GM12864 (cell line): Measurements from ENCODE around the gene MPL.
"Not testable (repeated sequence)": the region's sequence is repeated elsewhere in the genome, so short reads cannot be mapped to it uniquely, and the experiment has no call there.

ENCODE experiments used
- DNase-seq: peaks from one replicate; pipeline ENCODE4 v3.0.0-alpha.2; 2011; ENCODE audit warnings: low read depth
- H3K4me3 ChIP-seq: 2 replicates; pipeline ENCODE4 v1.5.1; 2011; ENCODE audit warnings: mild to moderate bottlenecking, low read depth, low read length, control low read depth
- CTCF ChIP-seq: IDR thresholded peaks from 2 replicates; pipeline ENCODE4 v1.5.1; 2011; ENCODE audit warnings: low read depth, mild to moderate bottlenecking, moderate library complexity, low read length, control low read depth, inconsistent platforms; ENCODE audit errors: missing control alignments

The MPL gene

GRCh38 chr1:43396059-43396458 lies 58.4 kb downstream of the MPL start:
- no peak for TF ChIP-seq CTCF
- H3K4me3 ChIP-seq: no peak overlapping the region
- DNase-seq: no peak

GRCh38 chr1:43398227-43398626 lies 60.6 kb downstream of the MPL start:
- no peak for DNase-seq
- no peak overlapping the region for H3K4me3 ChIP-seq
- TF ChIP-seq CTCF: no peak

GRCh38 chr1:43400441-43400840 lies 62.8 kb downstream of the MPL start:
- DNase-seq, H3K4me3 ChIP-seq: not testable (repeated sequence)

- no peak overlapping the region for H3K4me3 ChIP-seq
- no peak for TF ChIP-seq CTCF
- DNase-seq: no peak
Measured at GRCh38 chr1:43402089-43402865, 64.7 kb downstream of the MPL start.
